Mucosa of rectum (tissue), 2 donors: ENCODE data around the gene MYO1E.
A peak's percentile ranks its signal among the peaks of the same experiment; 100 is the strongest.

ENCODE experiments used
- H3K27ac ChIP-seq, 2 donors: one replicate each; pipeline ENCODE4 v1.7.0; 2013; ENCODE audit warnings: inconsistent platforms in 2 of 2, low read depth in 2 of 2, low read length in 2 of 2
- H3K27me3 ChIP-seq, 2 donors: one replicate each; pipeline ENCODE4 v1.7.0; 2013; ENCODE audit warnings: low read length in 2 of 2; ENCODE audit not compliant: control insufficient read depth in 2 of 2, insufficient read depth in 2 of 2
- H3K36me3 ChIP-seq, 2 donors: one replicate each; pipeline ENCODE4 v1.7.0; 2013; ENCODE audit warnings: low read length in 2 of 2; ENCODE audit not compliant: control insufficient read depth in 2 of 2, insufficient read depth in 2 of 2
- H3K4me1 ChIP-seq, 2 donors: one replicate each; pipeline ENCODE4 v1.7.0; 2013; ENCODE audit warnings: low read length in 2 of 2, mild to moderate bottlenecking in 1 of 2; ENCODE audit not compliant: control insufficient read depth in 2 of 2, insufficient read depth in 2 of 2
- H3K4me3 ChIP-seq, 2 donors: one replicate each; pipeline ENCODE4 v1.7.0; 2013; ENCODE audit warnings: low read length in 2 of 2
- H3K9ac ChIP-seq, 2 donors: one replicate each; pipeline ENCODE4 v1.7.0; 2013; ENCODE audit warnings: low read length in 2 of 2, low read depth in 1 of 2, mild to moderate bottlenecking in 1 of 2
- H3K9me3 ChIP-seq, 2 donors: one replicate each; pipeline ENCODE4 v1.7.0; 2013; ENCODE audit warnings: low read length in 2 of 2; ENCODE audit not compliant: control insufficient read depth in 2 of 2
- donor health status: healthy.
- donor health status: Normal muscosa, but diverticular disease.

MYO1E gene

GRCh38 chr15:59298225-59298853 lies 74.3 kb downstream of the MYO1E start:
- Histone ChIP-seq H3K27ac (no peak overlapping the region), H3K9me3 (no peaks in the 10 kb centered on the region), H3K4me3 (no peak overlapping the region), H3K4me1 (peaks cover 29 to 39% of the 10 kb centered on the region in 2 donors), H3K9ac (no peak overlapping the region), H3K36me3 (no peaks in the 10 kb centered on the region), H3K27me3 (no peaks in the 10 kb centered on the region)

- Histone ChIP-seq H3K4me3 (no peak overlapping the region), H3K9me3 (no peaks in the 10 kb centered on the region), H3K36me3 (no peaks in the 10 kb centered on the region), H3K4me1 (peaks cover 32 to 44% of the 10 kb centered on the region in 2 donors), H3K27ac (peak overlapping the region; percentile 65 to 74), H3K9ac (no peak overlapping the region), H3K27me3 (no peaks in the 10 kb centered on the region)
Measured at GRCh38 chr15:59296181-59296617, 76.5 kb downstream of the MYO1E start.

GRCh38 chr15:59295261-59296001 lies 77.2 kb downstream of the MYO1E start:
- peak overlapping the region; percentile 14 for H3K9ac ChIP-seq
- peak overlapping the region; percentile 65 to 74 for H3K27ac ChIP-seq
- H3K9me3 ChIP-seq: no peaks in the 10 kb centered on the region
- H3K4me3 ChIP-seq: no peak overlapping the region
- no peaks in the 10 kb centered on the region for H3K36me3 ChIP-seq
- H3K27me3 ChIP-seq: no peaks in the 10 kb centered on the region
- peaks cover 31 to 44% of the 10 kb centered on the region in 2 donors for H3K4me1 ChIP-seq

GRCh38 chr15:59294574-59295260 lies 78.0 kb downstream of the MYO1E start:
- Histone ChIP-seq H3K4me3 (no peak overlapping the region), H3K27me3 (no peaks in the 10 kb centered on the region), H3K9me3 (no peaks in the 10 kb centered on the region), H3K27ac (peak overlapping the region; percentile 65 to 74), H3K36me3 (no peaks in the 10 kb centered on the region), H3K9ac (peak overlapping the region in 1 of 2 donors; percentile 14), H3K4me1 (peaks cover 29 to 45% of the 10 kb centered on the region in 2 donors)

- no peak overlapping the region for H3K9ac ChIP-seq
- peaks cover 29 to 49% of the 10 kb centered on the region in 2 donors for H3K4me1 ChIP-seq
- no peaks in the 10 kb centered on the region for H3K9me3 ChIP-seq
- peak overlapping the region; percentile 32 to 43 for H3K27ac ChIP-seq
- H3K36me3 ChIP-seq: no peaks in the 10 kb centered on the region
- no peaks in the 10 kb centered on the region for H3K27me3 ChIP-seq
- H3K4me3 ChIP-seq: no peak overlapping the region
Measured at GRCh38 chr15:59292442-59293151, 80.1 kb downstream of the MYO1E start.

- Histone ChIP-seq H3K9ac (peak overlapping the region in 1 of 2 donors; percentile 28), H3K4me1 (peaks cover 29 to 50% of the 10 kb centered on the region in 2 donors), H3K9me3 (no peaks in the 10 kb centered on the region), H3K27me3 (no peaks in the 10 kb centered on the region), H3K4me3 (peak overlapping the region in 1 of 2 donors; percentile 53), H3K36me3 (no peaks in the 10 kb centered on the region), H3K27ac (peak overlapping the region; percentile 76 to 79)
Measured at GRCh38 chr15:59291213-59291549, 81.5 kb downstream of the MYO1E start.

- H3K36me3 ChIP-seq: no peaks in the 10 kb centered on the region
- H3K27ac ChIP-seq: peak overlapping the region; percentile 76 to 79
- H3K9me3 ChIP-seq: no peaks in the 10 kb centered on the region
- H3K4me3 ChIP-seq: peak overlapping the region in 1 of 2 donors; percentile 53
- H3K4me1 ChIP-seq: peaks cover 27 to 52% of the 10 kb centered on the region in 2 donors
- peak overlapping the region; percentile 14 to 28 for H3K9ac ChIP-seq
- H3K27me3 ChIP-seq: no peaks in the 10 kb centered on the region
Measured at GRCh38 chr15:59290295-59291212, 82.1 kb downstream of the MYO1E start.

GRCh38 chr15:59289574-59289973 lies 83.1 kb downstream of the MYO1E start:
- Histone ChIP-seq H3K27ac (no peak overlapping the region), H3K9ac (no peak overlapping the region), H3K4me3 (no peak overlapping the region)

GRCh38 chr15:59283717-59284391 lies 88.8 kb downstream of the MYO1E start:
- Histone ChIP-seq H3K4me1 (peaks cover 28 to 38% of the 10 kb centered on the region in 2 donors), H3K36me3 (no peaks in the 10 kb centered on the region), H3K27ac (peak overlapping the region; percentile 84 to 91), H3K9me3 (no peaks in the 10 kb centered on the region), H3K9ac (peak overlapping the region; percentile 53 to 60), H3K4me3 (peak overlapping the region in 1 of 2 donors; percentile 44), H3K27me3 (no peaks in the 10 kb centered on the region)

More at GRCh38 chr15:59289574-59289973, 83.1 kb downstream of the MYO1E start:
- Histone ChIP-seq H3K36me3 (no peaks in the 10 kb centered on the region), H3K9me3 (no peaks in the 10 kb centered on the region), H3K27me3 (no peaks in the 10 kb centered on the region), H3K4me1 (peaks cover 25 to 47% of the 10 kb centered on the region in 2 donors)
